SKM-1 (cell line): ENCODE measurements around the gene ESRRA.
A peak's percentile ranks its signal among the peaks of the same experiment; 100 is the strongest.

Experiments
- DNase-seq: peaks from one replicate; lab custom pipeline; 2025; ENCODE audit not compliant: unreplicated experiment; lab: John Stamatoyannopoulos, UW

ESRRA gene

DNA sequence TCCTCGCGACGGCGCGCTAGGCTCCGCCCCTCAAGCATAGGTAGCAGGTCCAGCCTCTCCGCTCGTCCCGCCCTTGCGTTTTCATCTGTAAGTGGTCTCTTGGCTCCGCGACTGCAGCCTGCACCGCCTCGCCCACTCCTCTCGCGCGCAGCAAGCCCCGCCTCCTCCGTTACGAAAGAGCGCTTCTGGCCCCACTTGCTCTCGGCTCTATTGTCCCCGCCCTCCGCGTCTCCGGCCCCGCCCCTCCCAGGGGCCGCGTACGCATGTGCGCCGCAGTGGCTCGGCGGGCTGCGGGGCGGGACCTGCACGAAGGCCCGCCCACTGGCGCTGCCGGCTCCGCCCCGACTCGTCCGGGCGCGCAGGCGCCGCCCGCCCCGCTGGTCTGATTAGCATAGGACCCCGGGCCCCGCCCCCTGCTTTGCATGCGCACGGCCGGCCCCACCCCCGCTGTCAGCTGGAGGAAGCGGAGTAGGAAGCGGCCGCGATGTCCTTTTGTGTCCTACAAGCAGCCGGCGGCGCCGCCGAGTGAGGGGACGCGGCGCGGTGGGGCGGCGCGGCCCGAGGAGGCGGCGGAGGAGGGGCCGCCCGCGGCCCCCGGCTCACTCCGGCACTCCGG lies at the start of gene ESRRA:
ESRRA (plus strand) TSS at position 450 of the 616 bp plus-strand sequence. CDS start 1,656 bp downstream, outside the sequence.
- DNase-seq, result peak; percentile 99

- no peak for DNase-seq
Measured at GRCh38 chr11:64256300-64256699, 49.0 kb upstream of the ESRRA start.

- no peak for DNase-seq
Measured at GRCh38 chr11:64258356-64258755, 47.0 kb upstream of the ESRRA start.

DNA sequence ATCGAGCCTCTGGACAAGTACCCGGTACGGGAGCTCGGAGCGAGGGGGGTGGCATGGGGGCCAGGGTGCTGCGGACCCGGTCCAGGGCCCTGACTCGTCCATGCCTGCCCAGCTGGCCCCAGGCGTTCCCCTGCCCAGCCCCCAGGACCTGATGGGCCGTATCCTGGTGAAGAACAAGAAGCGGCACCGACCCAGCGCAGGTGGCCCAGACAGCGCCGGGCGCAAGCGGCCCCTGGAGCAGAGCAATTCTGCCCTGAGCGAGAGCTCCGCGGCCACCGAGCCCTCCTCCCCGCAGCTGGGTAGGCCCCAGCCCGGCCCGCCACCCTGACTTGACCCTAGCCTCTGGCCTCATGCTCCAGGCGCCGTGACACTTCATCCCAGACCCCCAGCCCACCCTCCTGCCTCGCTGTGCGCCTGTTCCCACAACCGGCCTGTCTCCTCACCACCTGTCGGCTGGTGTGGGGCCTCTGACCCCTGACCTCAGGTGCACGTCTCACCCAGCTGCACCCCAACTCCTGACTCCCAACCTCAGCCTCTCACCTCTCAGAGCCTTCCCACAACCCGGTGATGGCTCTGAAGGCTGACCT lies 46.3 kb upstream of the ESRRA start:
- no peak for DNase-seq

GRCh38 chr11:64259533-64260067 lies 45.7 kb upstream of the ESRRA start:
- no peak for DNase-seq

DNA sequence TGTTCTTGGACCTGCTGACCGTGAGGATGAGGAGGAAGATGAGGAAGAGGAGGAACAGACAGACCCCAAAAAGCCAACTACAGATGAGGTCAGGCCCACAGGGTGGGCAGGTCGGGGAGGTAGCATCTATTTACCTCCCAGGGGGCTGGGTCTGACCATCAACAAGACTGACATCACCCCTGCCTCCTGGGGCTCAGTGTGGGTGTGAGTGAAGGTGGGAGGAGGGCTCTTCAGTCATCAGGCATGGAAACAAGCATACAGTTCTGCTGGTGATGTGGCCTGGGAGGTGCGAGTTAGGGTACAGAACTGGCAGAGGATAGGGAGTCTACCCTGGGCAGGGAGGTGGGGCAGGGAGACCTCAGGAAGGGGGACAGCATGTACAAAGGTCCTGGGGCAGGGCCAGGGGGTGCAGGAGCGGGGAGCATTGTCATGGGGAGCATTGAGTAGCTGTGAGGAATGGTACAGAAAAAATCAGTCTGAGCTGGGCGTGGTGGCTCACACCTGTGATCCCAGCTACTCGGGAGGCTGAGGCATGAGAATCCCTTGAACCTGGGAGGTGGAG lies 45.1 kb upstream of the ESRRA start:
- no peak for DNase-seq

GRCh38 chr11:64261556-64262080 lies 43.7 kb upstream of the ESRRA start:
- no peak for DNase-seq

- DNase-seq, result no peak
Measured at GRCh38 chr11:64262271-64263002, 42.9 kb upstream of the ESRRA start.

GRCh38 chr11:64263021-64263946 lies 42.0 kb upstream of the ESRRA start:
- no peak for DNase-seq

GRCh38 chr11:64263947-64264317 lies 41.4 kb upstream of the ESRRA start:
- no peak for DNase-seq

DNA sequence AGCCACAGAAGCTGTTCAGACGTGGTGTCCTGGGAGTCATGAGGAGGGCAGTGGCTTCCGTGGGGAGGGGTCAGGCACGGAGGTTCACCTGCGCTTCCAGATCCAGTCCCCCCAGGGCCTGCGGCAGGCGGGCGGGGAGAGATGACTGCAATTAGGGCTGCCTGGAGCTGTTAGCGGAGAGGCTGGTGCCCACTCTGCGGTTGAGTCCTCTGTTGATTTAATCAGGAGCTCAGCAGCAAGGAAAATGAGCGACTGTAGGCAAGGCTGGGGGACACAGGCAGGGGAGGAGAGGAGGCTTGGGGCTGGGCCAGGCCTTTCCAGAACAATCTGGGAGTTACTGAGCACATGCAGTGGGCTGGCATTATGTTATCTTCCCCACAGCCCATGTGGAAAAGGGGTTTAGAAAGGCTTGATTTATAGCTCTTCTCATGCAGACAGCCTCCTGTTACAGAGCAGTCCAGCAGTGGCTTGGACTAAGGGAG lies 40.9 kb upstream of the ESRRA start:
- no peak for DNase-seq

GRCh38 chr11:64265176-64266160 lies 39.9 kb upstream of the ESRRA start:
- DNase-seq, result no peak

DNA sequence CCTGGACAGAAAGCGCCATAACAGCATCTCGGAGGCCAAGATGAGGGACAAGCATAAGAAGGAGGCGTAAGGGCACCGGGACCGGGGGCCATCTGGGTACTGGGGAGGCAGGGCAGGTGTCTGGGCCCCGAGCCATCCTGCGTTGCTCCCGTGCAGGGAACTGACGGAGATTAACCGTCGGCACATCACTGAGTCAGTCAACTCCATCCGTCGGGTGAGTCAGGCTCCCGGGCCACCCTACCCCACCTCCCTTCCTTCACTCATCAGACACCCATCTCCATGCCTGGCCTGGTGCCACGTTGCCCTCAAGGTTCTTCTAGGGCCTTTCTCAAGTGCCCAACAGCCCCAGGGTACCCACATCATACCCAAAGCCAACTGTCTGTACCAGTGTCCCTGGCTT lies 39.0 kb upstream of the ESRRA start:
- DNase-seq, result no peak

DNA sequence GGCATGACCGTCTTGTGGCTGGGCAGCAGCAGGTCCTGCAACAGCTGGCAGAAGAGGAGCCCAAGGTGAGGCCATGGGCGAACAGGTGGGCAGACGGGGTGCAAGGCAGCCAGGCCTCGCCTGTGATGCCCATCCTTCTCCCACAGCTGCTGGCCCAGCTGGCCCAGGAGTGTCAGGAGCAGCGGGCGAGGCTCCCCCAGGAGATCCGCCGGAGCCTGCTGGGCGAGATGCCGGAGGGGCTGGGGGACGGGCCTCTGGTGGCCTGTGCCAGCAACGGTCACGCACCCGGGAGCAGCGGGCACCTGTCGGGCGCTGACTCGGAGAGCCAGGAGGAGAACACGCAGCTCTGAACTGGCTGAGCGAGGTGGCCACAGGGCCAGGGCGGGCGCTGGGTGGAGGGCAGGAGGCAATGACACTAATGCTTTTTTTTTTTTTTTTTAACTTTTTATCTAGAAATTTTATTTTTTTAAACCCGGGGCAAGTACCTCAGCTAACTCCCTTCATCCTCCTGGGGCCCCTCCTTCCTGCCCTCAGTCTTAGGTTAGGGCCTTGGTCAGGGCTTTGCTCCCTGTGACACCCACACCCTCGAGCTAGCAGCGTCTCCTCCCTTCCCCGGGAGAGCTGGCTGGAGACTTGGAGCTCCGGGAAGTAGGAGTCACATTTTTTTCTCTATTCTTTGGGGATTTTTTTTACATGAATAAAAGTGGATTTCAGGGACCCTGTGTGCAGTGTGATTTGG lies 37.9 kb upstream of the ESRRA start:
- DNase-seq, result no peak

DNA sequence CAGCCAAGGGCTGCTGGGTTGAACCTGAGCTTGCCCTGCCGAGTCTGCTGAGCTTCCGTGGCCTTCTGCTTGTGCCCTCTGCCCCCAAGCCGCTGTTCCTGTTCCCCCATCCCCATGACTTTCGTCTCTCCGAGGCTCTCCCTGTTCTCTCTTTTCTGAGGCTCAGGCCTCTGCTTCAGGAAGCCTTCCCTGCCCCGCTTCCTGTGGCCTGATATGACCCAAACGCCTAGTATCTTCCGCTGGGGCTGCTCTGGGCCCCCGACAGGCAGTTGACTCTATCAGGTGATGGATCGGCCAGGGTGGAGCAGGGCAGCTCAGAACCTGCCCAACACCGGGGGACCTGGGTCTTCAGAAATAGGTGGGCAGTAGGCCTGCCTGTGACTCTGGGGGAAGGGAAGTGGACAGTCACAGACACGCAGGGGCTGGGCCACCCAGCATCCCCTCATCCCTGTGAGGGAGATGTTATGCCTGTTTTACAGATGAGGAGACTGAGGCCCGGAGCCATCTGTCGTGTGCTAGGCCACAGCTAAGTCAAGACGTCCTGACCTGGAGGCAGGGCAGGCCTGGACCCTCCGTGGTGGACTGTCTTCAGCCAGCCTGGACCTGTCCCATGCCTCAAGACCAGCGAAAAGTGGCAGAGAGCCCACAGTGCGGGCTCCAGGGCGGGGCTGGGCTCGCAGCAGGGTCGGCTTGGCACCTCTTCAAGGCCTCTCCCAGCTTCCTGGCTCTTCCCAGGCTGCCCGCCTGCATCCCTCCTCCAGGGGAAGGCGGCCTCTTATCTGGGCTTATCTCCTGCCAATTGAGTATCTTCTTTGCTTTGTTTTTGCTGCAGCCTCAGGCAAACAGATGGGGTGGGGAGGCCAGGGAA lies 37.1 kb upstream of the ESRRA start:
- no peak for DNase-seq

GRCh38 chr11:64268893-64269539 lies 36.3 kb upstream of the ESRRA start:
- DNase-seq, result no peak
